Suppressor macrophage treated with lipopolysaccharide for 4 hours (primary cell): ENCODE results near the gene CITED1.
"Not testable (repeated sequence)": the region's sequence is repeated elsewhere in the genome, so short reads cannot be mapped to it uniquely, and the experiment has no call there.

Source experiments
- DNase-seq: peaks from one replicate; pipeline ENCODE4 v3.0.0-alpha.2; 2020

The CITED1 gene

GRCh38 chrX:72305286-72306084 is at the start of gene CITED1:
Gene CITED1, minus strand, starts transcription at chrX:72305914. Its CDS starts 3,045 bp downstream, at chrX:72302869.
- no peak for DNase-seq

GRCh38 chrX:72352786-72353185 is 47.1 kb upstream of the CITED1 start:
- no peak for DNase-seq

GRCh38 chrX:72351606-72352334 is 46.1 kb upstream of the CITED1 start:
- DNase-seq: no peak

GRCh38 chrX:72349190-72349589 is 43.5 kb upstream of the CITED1 start:
- no peak for DNase-seq

- no peak for DNase-seq
Measured at GRCh38 chrX:72348247-72348979, 42.7 kb upstream of the CITED1 start.

- DNase-seq: no peak
Measured at GRCh38 chrX:72347366-72347765, 41.7 kb upstream of the CITED1 start.

- DNase-seq: no peak
Measured at GRCh38 chrX:72346302-72346949, 40.7 kb upstream of the CITED1 start.

GRCh38 chrX:72340626-72341025 is 34.9 kb upstream of the CITED1 start:
- DNase-seq: no peak

GRCh38 chrX:72340041-72340440 is 34.3 kb upstream of the CITED1 start:
- no peak for DNase-seq

GRCh38 chrX:72330131-72330530 is 24.4 kb upstream of the CITED1 start:
- no peak for DNase-seq

- DNase-seq: no peak
Measured at GRCh38 chrX:72326605-72327300, 21.0 kb upstream of the CITED1 start.

- not testable (repeated sequence) for DNase-seq
Measured at GRCh38 chrX:72319651-72320050, 13.9 kb upstream of the CITED1 start.

GRCh38 chrX:72317139-72317538 is 11.4 kb upstream of the CITED1 start:
- DNase-seq: no peak

GRCh38 chrX:72316408-72317110 is 10.8 kb upstream of the CITED1 start:
- DNase-seq: no peak

GRCh38 chrX:72314881-72315280 is 9.2 kb upstream of the CITED1 start:
- no peak for DNase-seq

GRCh38 chrX:72313707-72314641 is 8.3 kb upstream of the CITED1 start:
- no peak for DNase-seq

- DNase-seq: no peak
Measured at GRCh38 chrX:72312311-72312940, 6.7 kb upstream of the CITED1 start.

GRCh38 chrX:72309297-72310071 is 3.8 kb upstream of the CITED1 start:
- no peak for DNase-seq
